OCI-LY3 (cell line): ENCODE data around the gene SOX15.

ENCODE experiments used
- H2AFZ ChIP-seq: fragments of 200-600, 300-600 bp; shearing (Covaris generic); 2 replicates; pipeline ENCODE4 v1.6.0; 2014; ENCODE audit warnings: antibody characterized with exemption, low read depth, low read length
- H3K27ac ChIP-seq: fragments of 200-600, 300-600 bp; sonication (generic); 2 replicates; pipeline ENCODE4 v1.5.1; 2014; ENCODE audit warnings: mild to moderate bottlenecking, low read length, moderate library complexity, mixed read lengths
- H3K27me3 ChIP-seq: fragments of 200-600, 300-600 bp; sonication (generic); 2 replicates; pipeline ENCODE4 v1.6.1; 2014; ENCODE audit warnings: low read depth, low read length, mixed read lengths
- H3K36me3 ChIP-seq: fragments of 200-600, 300-600 bp; sonication (generic); replicated peaks from 2 replicates; pipeline ENCODE3; 2014; ENCODE audit warnings: low read depth, low read length, mixed read lengths
- H3K4me1 ChIP-seq: fragments of 300-600, 200-600 bp; sonication (generic); 2 replicates; pipeline ENCODE4 v1.6.1; 2014; ENCODE audit warnings: low read length, mixed read lengths
- H3K4me2 ChIP-seq: fragments of 200-600, 300-600 bp; sonication (generic); 2 replicates; pipeline ENCODE4 v1.6.1; 2014; ENCODE audit warnings: low read length, mixed read lengths
- H3K4me3 ChIP-seq: fragments of 300-600, 200-600 bp; sonication (generic); 2 replicates; pipeline ENCODE4 v1.5.1; 2014; ENCODE audit warnings: antibody characterized with exemption, mild to moderate bottlenecking, low read length, moderate library complexity
- H3K79me2 ChIP-seq: fragments of 300-600, 200-600 bp; shearing (Covaris generic); 2 replicates; pipeline ENCODE4 v1.6.1; 2014; ENCODE audit warnings: mild to moderate bottlenecking, low read length, mixed read lengths
- H3K9ac ChIP-seq: fragments of 300-600, 200-600 bp; shearing (Covaris generic); 2 replicates; pipeline ENCODE4 v1.6.0; 2014; ENCODE audit warnings: mild to moderate bottlenecking, low read length, moderate library complexity
- H3K9me3 ChIP-seq: fragments of 200-600, 300-600 bp; shearing (Covaris generic); 2 replicates; pipeline ENCODE4 v1.6.1; 2014; ENCODE audit warnings: low read length, mixed read lengths; ENCODE audit not compliant: insufficient read depth
- H4K20me1 ChIP-seq: fragments of 200-600, 300-600 bp; sonication (generic); 2 replicates; pipeline ENCODE4 v1.6.1; 2016; ENCODE audit warnings: low read length, mixed read lengths; ENCODE audit not compliant: insufficient read depth
- CTCF ChIP-seq: fragments of 200-600, 300-600 bp; sonication (generic); IDR thresholded peaks from 2 replicates; pipeline ENCODE4 v1.5.1; 2014; ENCODE audit warnings: antibody characterized with exemption, low read length, low read depth
- EZH2phosphoT487 ChIP-seq: fragments of 200-600 bp; shearing (Covaris generic); IDR thresholded peaks from 2 replicates; pipeline ENCODE4 v1.6.1; 2018; ENCODE audit warnings: antibody characterized with exemption, mixed run types, low read depth

The SOX15 gene

GRCh38 chr17:7553356-7553755 is 36.5 kb downstream of the SOX15 start:
- H2AFZ ChIP-seq, result no peak overlapping the region
- no peaks in the 10 kb centered on the region for H3K79me2 ChIP-seq
- H4K20me1 ChIP-seq, result no peaks in the 10 kb centered on the region
- H3K36me3 ChIP-seq, result no peaks in the 10 kb centered on the region
- H3K9ac ChIP-seq, result peak overlapping the region; percentile 44; the same call in 1 of the 2 replicates
- H3K9me3 ChIP-seq, result no peaks in the 10 kb centered on the region
- H3K4me2 ChIP-seq, result peak overlapping the region; percentile 87
- peaks cover 41% of the 10 kb centered on the region for H3K4me1 ChIP-seq
- H3K4me3 ChIP-seq, result peak overlapping the region; percentile 56; the same call in 1 of the 2 replicates
- no peaks in the 10 kb centered on the region for H3K27me3 ChIP-seq
- peak overlapping the region; percentile 89 for H3K27ac ChIP-seq
- TF ChIP-seq EZH2phosphoT487, result no peak
- TF ChIP-seq CTCF, result no peak

- TF ChIP-seq CTCF, result no peak
- TF ChIP-seq EZH2phosphoT487, result no peak
- Histone ChIP-seq H3K27ac (peak overlapping the region; percentile 89), H4K20me1 (no peaks in the 10 kb centered on the region), H2AFZ (0 out of 2 replicates have a peak overlapping the region, but pooled peaks have one; percentile 60), H3K4me2 (peak overlapping the region; percentile 87), H3K4me3 (peak overlapping the region; percentile 56), H3K27me3 (no peaks in the 10 kb centered on the region), H3K9ac (peak overlapping the region; percentile 50), H3K4me1 (peaks cover 35% of the 10 kb centered on the region), H3K79me2 (no peaks in the 10 kb centered on the region), H3K9me3 (no peaks in the 10 kb centered on the region), H3K36me3 (no peaks in the 10 kb centered on the region)
Observed at GRCh38 chr17:7552621-7553051, 37.3 kb downstream of the SOX15 start.

- Histone ChIP-seq H3K4me1 (peaks cover 31% of the 10 kb centered on the region), H3K27me3 (no peaks in the 10 kb centered on the region), H3K4me2 (no peak overlapping the region), H3K36me3 (no peaks in the 10 kb centered on the region), H3K4me3 (no peak overlapping the region), H4K20me1 (no peaks in the 10 kb centered on the region), H3K9me3 (no peaks in the 10 kb centered on the region), H2AFZ (no peak overlapping the region), H3K79me2 (no peaks in the 10 kb centered on the region), H3K9ac (no peak overlapping the region), H3K27ac (no peak overlapping the region; the same call in 1 of the 2 replicates)
- TF ChIP-seq CTCF (no peak), EZH2phosphoT487 (no peak)
Observed at GRCh38 chr17:7551396-7551795, 38.5 kb downstream of the SOX15 start.

- TF ChIP-seq CTCF, result no peak
Observed at GRCh38 chr17:7550344-7550743, 39.5 kb downstream of the SOX15 start.

More at GRCh38 chr17:7550344-7550743, 39.5 kb downstream of the SOX15 start:
- Histone ChIP-seq H4K20me1 (no peaks in the 10 kb centered on the region), H3K9me3 (no peaks in the 10 kb centered on the region), H3K4me2 (no peak overlapping the region), H2AFZ (no peak overlapping the region), H3K27me3 (no peaks in the 10 kb centered on the region), H3K4me1 (peaks cover 31% of the 10 kb centered on the region), H3K36me3 (no peaks in the 10 kb centered on the region), H3K79me2 (no peaks in the 10 kb centered on the region), H3K27ac (no peak overlapping the region), H3K9ac (no peak overlapping the region), H3K4me3 (no peak overlapping the region)
